Smooth muscle cell (in vitro differentiated cells): ENCODE measurements around the gene PRDM10. TPM values are rescaled to one million over a fixed set of nuclear protein-coding genes. Genes with fewer than 3 reads are reported as not detected.

Source experiments
- DNase-seq: peaks from one replicate; lab custom pipeline; 2025; ENCODE audit not compliant: unreplicated experiment; lab: John Stamatoyannopoulos, UW
- H2AFZ ChIP-seq: fragments of 200-600 bp; sonication (generic); 2 replicates; pipeline ENCODE4 v1.6.0; 2016; ENCODE audit warnings: antibody characterized with exemption, low read depth, mild to moderate bottlenecking
- H3F3A ChIP-seq: fragments of 200-600 bp; sonication (generic); 2 replicates; pipeline ENCODE4 v1.6.0; 2017; ENCODE audit warnings: antibody characterized with exemption, low read depth
- H3K27ac ChIP-seq: fragments of 200-600 bp; sonication (generic); 2 replicates; pipeline ENCODE4 v1.5.1; 2016; ENCODE audit warnings: low read depth, mild to moderate bottlenecking
- H3K27me3 ChIP-seq: fragments of 200-600 bp; sonication (generic); 2 replicates; pipeline ENCODE4 v1.6.1; 2016; ENCODE audit warnings: low read depth, mild to moderate bottlenecking
- H3K36me3 ChIP-seq: fragments of 200-600 bp; sonication (generic); 2 replicates; pipeline ENCODE4 v1.5.1; 2016; ENCODE audit warnings: low read depth
- H3K4me1 ChIP-seq: fragments of 200-600 bp; sonication (generic); 2 replicates; pipeline ENCODE4 v1.5.1; 2016; ENCODE audit warnings: low read depth
- H3K4me2 ChIP-seq: fragments of 200-600 bp; sonication (generic); 2 replicates; pipeline ENCODE4 v1.6.0; 2016; ENCODE audit warnings: mild to moderate bottlenecking
- H3K4me3 ChIP-seq: fragments of 200-600 bp; sonication (generic); 2 replicates; pipeline ENCODE4 v1.5.1; 2016; ENCODE audit warnings: mild to moderate bottlenecking
- H3K79me2 ChIP-seq: fragments of 200-600 bp; sonication (generic); 2 replicates; pipeline ENCODE4 v1.6.0; 2016; ENCODE audit warnings: low read depth, mild to moderate bottlenecking
- H3K9ac ChIP-seq: fragments of 200-600 bp; sonication (generic); 2 replicates; pipeline ENCODE4 v1.6.0; 2016; ENCODE audit warnings: low read depth
- H3K9me3 ChIP-seq: fragments of 200-600 bp; sonication (generic); replicated peaks from 2 replicates; pipeline ENCODE4 v1.5.1; 2016; ENCODE audit warnings: low read depth
- H4K20me1 ChIP-seq: fragments of 200-600 bp; sonication (generic); 2 replicates; pipeline ENCODE4 v1.6.0; 2016; ENCODE audit warnings: low read depth
- CTCF ChIP-seq: fragments of 200-600 bp; sonication (generic); IDR thresholded peaks from 2 replicates; pipeline ENCODE4 v1.5.1; 2017; ENCODE audit warnings: borderline replicate concordance, mild to moderate bottlenecking, antibody characterized with exemption; ENCODE audit not compliant: insufficient read depth, poor library complexity, severe bottlenecking
- WGBS: methylation state at CpG from one replicate; pipeline ENCODE4 v1.1.7; 2016; ENCODE audit warnings: low lambda C conversion rate; 5-methylcytosine and 5-hydroxymethylcytosine counted together
- polyA plus RNA-seq: library from polyadenylated mRNA; unstranded; fragments of >200 nt; fragmentation: Nextera tagmentation; extraction: Ambion mirVana; gene quantifications from 2 replicates; pipeline ENCODE4 v1.2.1, GENCODE V29; 2016
- total RNA-seq: library from RNA; depleted of rRNA; stranded (reverse); fragments of >200 nt; gene quantifications from 2 replicates; pipeline ENCODE4 v1.2.3, GENCODE V29; 2014

Gene PRDM10
- total and polyA plus RNA-seq, 2 experiments from 2014 or later, result 3.7 to 12.2 TPM

DNA sequence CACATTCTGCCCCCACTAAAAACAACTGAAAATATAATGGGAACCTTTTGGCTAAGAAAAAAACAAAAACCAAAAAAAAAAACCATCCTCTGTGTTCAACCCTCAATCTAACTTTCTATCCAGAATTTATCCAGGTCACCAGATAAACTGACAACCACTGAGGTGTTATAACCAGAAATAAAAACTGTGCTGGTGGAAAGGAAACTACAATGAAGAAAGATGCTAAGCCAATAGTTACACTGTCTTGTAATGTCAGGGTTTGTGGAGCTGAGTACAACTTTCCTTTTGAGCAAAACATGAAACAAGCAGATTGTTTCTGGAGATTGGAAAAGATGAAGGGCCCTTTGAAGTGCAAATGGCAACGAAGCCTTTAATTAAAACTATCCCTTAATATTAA lies 50.8 kb downstream of the PRDM10 start:
- Histone ChIP-seq H3K9me3 (no peaks in the 10 kb centered on the region), H3K27me3 (no peaks in the 10 kb centered on the region), H3K9ac (no peak overlapping the region), H2AFZ (no peak overlapping the region), H3K4me1 (no peaks in the 10 kb centered on the region), H3K4me2 (no peak overlapping the region), H3K79me2 (no peaks in the 10 kb centered on the region), H3K36me3 (no peaks in the 10 kb centered on the region), H4K20me1 (peaks cover 29% of the 10 kb centered on the region), H3K4me3 (no peak overlapping the region), H3K27ac (no peak overlapping the region), H3F3A (no peaks in the 10 kb centered on the region)
- no peak for DNase-seq
- no peak for TF ChIP-seq CTCF
- 97% methylated on average over 1 of the region's 1 CpG for WGBS

DNA sequence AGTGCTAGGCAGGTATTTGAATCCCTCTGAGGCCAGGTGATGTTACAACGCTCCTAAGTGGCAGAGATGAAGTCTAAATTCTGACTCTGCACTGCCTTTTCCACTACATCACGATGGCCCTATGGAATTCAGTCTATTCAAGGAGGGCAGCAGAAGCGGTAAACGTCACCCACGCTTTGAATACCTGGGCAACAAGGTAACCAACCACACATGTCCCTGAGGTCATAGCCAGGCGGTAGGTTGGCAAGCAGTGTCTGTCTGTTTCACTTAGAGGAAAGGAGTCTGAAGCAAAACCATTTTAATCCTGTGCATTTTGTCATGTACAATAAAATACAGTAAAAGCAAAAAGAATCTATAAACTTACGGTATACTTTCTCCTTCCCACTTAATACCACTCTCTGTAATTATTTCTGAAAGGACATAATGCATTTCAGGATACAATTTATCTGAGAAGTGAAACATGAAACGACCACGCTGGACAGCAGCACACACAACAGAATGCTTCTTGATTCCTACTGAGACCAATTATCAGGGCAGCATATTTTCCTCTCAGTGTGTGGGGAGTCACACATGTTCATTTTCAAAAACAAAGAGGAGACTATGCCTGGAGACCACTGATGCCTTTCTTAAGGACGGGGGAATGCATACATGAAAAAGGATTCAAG lies 51.3 kb downstream of the PRDM10 start:
- 86% methylated on average over 10 of the region's 10 CpGs for WGBS
- Histone ChIP-seq H4K20me1 (peaks cover 29% of the 10 kb centered on the region), H3K4me2 (no peak overlapping the region), H3F3A (no peaks in the 10 kb centered on the region), H3K36me3 (no peaks in the 10 kb centered on the region), H3K4me1 (no peaks in the 10 kb centered on the region), H3K79me2 (no peaks in the 10 kb centered on the region), H3K27me3 (no peaks in the 10 kb centered on the region), H3K9ac (no peak overlapping the region), H3K4me3 (no peak overlapping the region), H3K27ac (no peak overlapping the region), H3K9me3 (no peaks in the 10 kb centered on the region), H2AFZ (no peak overlapping the region)
- no peak for TF ChIP-seq CTCF
- DNase-seq, result no peak

GRCh38 chr11:129950101-129951091 lies 52.2 kb downstream of the PRDM10 start:
- Histone ChIP-seq H3K4me2 (no peak overlapping the region), H3K27me3 (no peaks in the 10 kb centered on the region), H2AFZ (no peak overlapping the region), H3K4me1 (no peaks in the 10 kb centered on the region), H3K9ac (no peak overlapping the region), H3K79me2 (no peaks in the 10 kb centered on the region), H3K4me3 (no peak overlapping the region), H3K9me3 (no peaks in the 10 kb centered on the region), H3K27ac (no peak overlapping the region), H3F3A (no peaks in the 10 kb centered on the region), H4K20me1 (peaks cover 31% of the 10 kb centered on the region), H3K36me3 (no peaks in the 10 kb centered on the region)
- 53% methylated on average over 17 of the region's 17 CpGs for WGBS
- no peak for TF ChIP-seq CTCF
- DNase-seq, result no peak
